Caco-2 (cell line): ENCODE data around the gene URI1. TPM values are rescaled to one million over a fixed set of nuclear protein-coding genes. Genes with fewer than 3 reads are reported as not detected.

ENCODE experiments used
- BruUV-seq: library from RNA; stranded (reverse); fragments of 400-500 nt; replicated peaks from 2 replicates; lab custom pipeline; 2021; lab: Mats Ljungman, UMichigan
- CTCF ChIA-PET: fragments of 300-600 bp; sonication (Branson Sonifier 250); formaldehyde crosslinking; loops from one replicate; lab custom pipeline; 2022; ENCODE audit warnings: antibody characterized with exemption; lab: Charles Lee
- POLR2A ChIA-PET: fragments of 300-600 bp; sonication (Branson Sonifier 250); formaldehyde crosslinking; loops from one replicate; lab custom pipeline; 2022; ENCODE audit warnings: antibody characterized with exemption; lab: Charles Lee
- DNase-seq, 2 experiments: peaks; one replicate each; pipeline versions ENCODE4 v3.0.0 to v3.0.0-alpha.2; 2020 to 2022
- H3K27me3 ChIP-seq: replicated peaks from 2 replicates; pipeline ENCODE4 v1.6.0; 2011; ENCODE audit warnings: low read length; ENCODE audit not compliant: control insufficient read depth, insufficient read depth
- H3K36me3 ChIP-seq: 2 replicates; pipeline ENCODE4 v1.5.1; 2011; ENCODE audit warnings: low read length; ENCODE audit not compliant: control insufficient read depth, insufficient read depth
- H3K4me1 ChIP-seq: fragments of 250-450 bp; sonication (Bioruptor Pico); 2 replicates; pipeline ENCODE4 v1.5.1; 2020; ENCODE audit warnings: mild to moderate bottlenecking
- H3K4me3 ChIP-seq: 2 replicates; pipeline ENCODE4 v1.5.1; 2011; ENCODE audit warnings: low read depth, mild to moderate bottlenecking, control low read depth, low read length
- H3K9me3 ChIP-seq: fragments of 250-450 bp; sonication (Bioruptor Pico); 2 replicates; pipeline ENCODE4 v1.5.1; 2020; ENCODE audit warnings: mild to moderate bottlenecking, moderate library complexity
- H3K27ac Mint-ChIP-seq: one replicate; pipeline ENCODE4 v1.8.0; 2022; ENCODE audit warnings: mixed read lengths; ENCODE audit not compliant: unreplicated experiment
- H3K27me3 Mint-ChIP-seq: one replicate; pipeline ENCODE4 v1.8.0; 2022; ENCODE audit warnings: mixed read lengths; ENCODE audit not compliant: insufficient read depth, unreplicated experiment
- H3K36me3 Mint-ChIP-seq: one replicate; pipeline ENCODE4 v1.8.0; 2022; ENCODE audit warnings: mild to moderate bottlenecking, mixed read lengths; ENCODE audit not compliant: insufficient read depth, unreplicated experiment
- H3K4me1 Mint-ChIP-seq: one replicate; pipeline ENCODE4 v1.8.0; 2022; ENCODE audit warnings: low read depth, mixed read lengths; ENCODE audit not compliant: unreplicated experiment
- H3K4me3 Mint-ChIP-seq: one replicate; pipeline ENCODE4 v1.8.0; 2022; ENCODE audit warnings: mild to moderate bottlenecking, moderate library complexity, mixed read lengths; ENCODE audit not compliant: unreplicated experiment
- H3K9me3 Mint-ChIP-seq: one replicate; pipeline ENCODE4 v1.8.0; 2022; ENCODE audit warnings: mixed read lengths; ENCODE audit not compliant: unreplicated experiment
- intact Hi-C: fragments of 100-400 bp; cut with micrococcal nuclease; formaldehyde crosslinking; loops from one replicate; pipeline ENCODE4 v1.10.0; 2022; ENCODE audit not compliant: unreplicated experiment
- total RNA-seq: library from RNA; stranded (reverse); gene quantifications from 2 replicates; pipeline ENCODE4 v1.2.3, GENCODE V29; 2022
- TF ChIP-seq, protein P1 (sequence below), 2 experiments: fragments of 200-600 bp in 1 of 2; IDR thresholded peaks; 1 replicate in 1 of 2; 2 replicates in 1 of 2; pipeline versions ENCODE4 v1.5.1 to v1.8.0; 2011 to 2022; ENCODE audit warnings: antibody characterized with exemption in 1 of 2, control low read depth in 1 of 2, inconsistent platforms in 1 of 2, low read depth in 1 of 2, low read length in 1 of 2, mild to moderate bottlenecking in 1 of 2, moderate library complexity in 1 of 2; ENCODE audit not compliant: insufficient read depth in 1 of 2, severe bottlenecking in 1 of 2, unreplicated experiment in 1 of 2

URI1 gene
- total RNA-seq, 1 experiment from 2014 or later = 59.5 TPM

- BruUV-seq = no TSS peak
- CTCF ChIA-PET = no interaction called here
Observed at GRCh38 chr19:29917911-29918310, 24.1 kb upstream of the URI1 start.

DNA sequence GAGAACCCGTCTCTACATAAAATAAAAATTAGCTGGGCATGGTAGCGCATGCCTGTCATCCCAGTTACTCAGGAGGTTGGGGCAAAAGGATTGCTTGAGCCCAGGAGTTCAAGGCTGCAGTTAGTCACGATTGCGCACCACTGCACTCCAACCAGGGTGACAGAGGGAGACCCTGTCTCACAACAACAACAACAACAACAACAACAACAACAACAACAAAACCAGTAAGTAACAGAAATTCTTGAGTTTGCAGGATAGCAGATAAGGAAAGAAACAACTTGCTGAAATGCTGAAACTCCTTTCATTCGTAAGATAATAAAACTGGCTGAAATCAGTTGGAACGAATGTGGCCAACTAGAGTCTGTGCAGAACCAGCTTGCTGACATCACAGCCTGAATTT lies 23.1 kb upstream of the URI1 start:
- CTCF ChIA-PET = interaction anchor here (0.6 kb wide), 1 partner anchor 108 kb away, joined by 3 read pairs; no protein-coding TSS in a partner anchor

More at GRCh38 chr19:29917911-29918310, 24.1 kb upstream of the URI1 start:
- no peak for DNase-seq
- peaks cover 7% of the 10 kb centered on the region for H3K27me3 Mint-ChIP-seq
- intact Hi-C loops = no loop called here
- no peaks in the 10 kb centered on the region for H3K4me1 Mint-ChIP-seq
- no peaks in the 10 kb centered on the region for H3K9me3 ChIP-seq
- TF ChIP-seq, protein P1, sequence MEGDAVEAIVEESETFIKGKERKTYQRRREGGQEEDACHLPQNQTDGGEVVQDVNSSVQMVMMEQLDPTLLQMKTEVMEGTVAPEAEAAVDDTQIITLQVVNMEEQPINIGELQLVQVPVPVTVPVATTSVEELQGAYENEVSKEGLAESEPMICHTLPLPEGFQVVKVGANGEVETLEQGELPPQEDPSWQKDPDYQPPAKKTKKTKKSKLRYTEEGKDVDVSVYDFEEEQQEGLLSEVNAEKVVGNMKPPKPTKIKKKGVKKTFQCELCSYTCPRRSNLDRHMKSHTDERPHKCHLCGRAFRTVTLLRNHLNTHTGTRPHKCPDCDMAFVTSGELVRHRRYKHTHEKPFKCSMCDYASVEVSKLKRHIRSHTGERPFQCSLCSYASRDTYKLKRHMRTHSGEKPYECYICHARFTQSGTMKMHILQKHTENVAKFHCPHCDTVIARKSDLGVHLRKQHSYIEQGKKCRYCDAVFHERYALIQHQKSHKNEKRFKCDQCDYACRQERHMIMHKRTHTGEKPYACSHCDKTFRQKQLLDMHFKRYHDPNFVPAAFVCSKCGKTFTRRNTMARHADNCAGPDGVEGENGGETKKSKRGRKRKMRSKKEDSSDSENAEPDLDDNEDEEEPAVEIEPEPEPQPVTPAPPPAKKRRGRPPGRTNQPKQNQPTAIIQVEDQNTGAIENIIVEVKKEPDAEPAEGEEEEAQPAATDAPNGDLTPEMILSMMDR (IDR thresholded peaks at IDR 0.05; ENCODE audit: insufficient read depth in 1 of 2, low read depth in 1 of 2, low read length in 1 of 2, severe bottlenecking in 1 of 2, unreplicated experiment in 1 of 2) = no peak
- H3K27ac Mint-ChIP-seq = no peak overlapping the region
- POLR2A ChIA-PET = no interaction called here
- H3K4me3 ChIP-seq = no peak overlapping the region
- H3K4me3 Mint-ChIP-seq = no peak overlapping the region
- no peaks in the 10 kb centered on the region for H3K36me3 ChIP-seq
- H3K9me3 Mint-ChIP-seq = no peaks in the 10 kb centered on the region
- no peaks in the 10 kb centered on the region for H3K27me3 ChIP-seq
- no peaks in the 10 kb centered on the region for H3K36me3 Mint-ChIP-seq
- H3K4me1 ChIP-seq = no peaks in the 10 kb centered on the region

GRCh38 chr19:29922972-29923371 lies 19.1 kb upstream of the URI1 start:
- Mint-ChIP-seq H3K36me3 (no peaks in the 10 kb centered on the region), H3K4me3 (no peak overlapping the region), H3K27ac (no peak overlapping the region), H3K9me3 (peaks cover 6% of the 10 kb centered on the region), H3K27me3 (peaks cover 11% of the 10 kb centered on the region), H3K4me1 (no peaks in the 10 kb centered on the region)
- no peak overlapping the region for H3K4me3 ChIP-seq
- ChIA-PET POLR2A (no interaction called here), CTCF (no interaction called here)
- BruUV-seq = no TSS peak
- intact Hi-C loops = no loop called here
- H3K4me1 ChIP-seq = no peaks in the 10 kb centered on the region
- TF ChIP-seq, protein P1 (IDR thresholded peaks at IDR 0.05; ENCODE audit: insufficient read depth in 1 of 2, low read depth in 1 of 2, low read length in 1 of 2, severe bottlenecking in 1 of 2, unreplicated experiment in 1 of 2) = no peak
- H3K36me3 ChIP-seq = no peaks in the 10 kb centered on the region
- no peaks in the 10 kb centered on the region for H3K9me3 ChIP-seq
- no peak for DNase-seq
- H3K27me3 ChIP-seq = no peaks in the 10 kb centered on the region

More for the DNA sequence above, 23.1 kb upstream of the URI1 start:
- H3K9me3 ChIP-seq = no peaks in the 10 kb centered on the region
- TF ChIP-seq, protein P1 (IDR thresholded peaks at IDR 0.05; ENCODE audit: insufficient read depth in 1 of 2, low read depth in 1 of 2, low read length in 1 of 2, severe bottlenecking in 1 of 2, unreplicated experiment in 1 of 2) = no peak
- no peaks in the 10 kb centered on the region for H3K4me1 ChIP-seq
- no peak overlapping the region for H3K27ac Mint-ChIP-seq
- no peaks in the 10 kb centered on the region for H3K27me3 ChIP-seq
- H3K36me3 ChIP-seq = no peaks in the 10 kb centered on the region
- no peak overlapping the region for H3K4me3 Mint-ChIP-seq
- H3K27me3 Mint-ChIP-seq = peaks cover 11% of the 10 kb centered on the region
- BruUV-seq = no TSS peak
- H3K9me3 Mint-ChIP-seq = no peaks in the 10 kb centered on the region
- POLR2A ChIA-PET = no interaction called here
- no peaks in the 10 kb centered on the region for H3K4me1 Mint-ChIP-seq
- H3K4me3 ChIP-seq = no peak overlapping the region
- no peaks in the 10 kb centered on the region for H3K36me3 Mint-ChIP-seq
- intact Hi-C loops = no loop called here
- no peak for DNase-seq
